Measurements from ENCODE around the gene FNDC8.

The FNDC8 gene

GRCh38 chr17:35116845-35117244, 4.6 kb upstream of the FNDC8 start:
- no peak for DNase-seq
- no peak for ATAC-seq (replicated peaks)
- H3K27ac Mint-ChIP-seq = no peak overlapping the region
- no peak overlapping the region for H3K4me3 Mint-ChIP-seq
- H3K36me3 Mint-ChIP-seq = peaks cover 24 to 28% of the 10 kb centered on the region in 2 donors
- H3K4me1 Mint-ChIP-seq = peaks cover 22 to 49% of the 10 kb centered on the region in 2 donors
- no peaks in the 10 kb centered on the region for H3K27me3 Mint-ChIP-seq
- no peaks in the 10 kb centered on the region for H3K9me3 Mint-ChIP-seq

- Mint-ChIP-seq H3K36me3 (peaks cover 20 to 25% of the 10 kb centered on the region in 2 donors), H3K27me3 (no peaks in the 10 kb centered on the region), H3K4me1 (peaks cover 22 to 46% of the 10 kb centered on the region in 2 donors), H3K4me3 (peak overlapping the region; percentile 87 to 93), H3K9me3 (no peaks in the 10 kb centered on the region), H3K27ac (peak overlapping the region; percentile 70)
- ATAC-seq (replicated peaks) = peak in 1 of 2 donors; percentile 21
- no peak for DNase-seq
Measured at GRCh38 chr17:35117984-35118383, 3.4 kb upstream of the FNDC8 start.

- Mint-ChIP-seq H3K36me3 (peaks cover 16 to 23% of the 10 kb centered on the region in 2 donors), H3K4me3 (peak within 1 kb of the TSS; percentile 87 to 93), H3K27me3 (no peaks in the 10 kb centered on the region), H3K4me1 (peaks cover 22 to 43% of the 10 kb centered on the region in 2 donors), H3K27ac (peak within 1 kb of the TSS; percentile 97), H3K9me3 (no peaks in the 10 kb centered on the region)
- ATAC-seq (replicated peaks) = peak; percentile 93 to 94
- peak; percentile 76 for DNase-seq
Measured at GRCh38 chr17:35119370-35120165, 1.8 kb upstream of the FNDC8 start, which contains the start of gene RAD51D. RAD51D (minus strand) TSS chr17:35119860; CDS start chr17:35119613, 247 bp downstream.

GRCh38 chr17:35127751-35128514, 6.5 kb downstream of the FNDC8 start:
- DNase-seq (no peak), ATAC-seq (replicated peaks) (no peak)
- peak overlapping the region; percentile 37 for H3K27ac Mint-ChIP-seq
- peaks cover 25 to 32% of the 10 kb centered on the region in 2 donors for H3K36me3 Mint-ChIP-seq
- peaks cover 0 to 6% of the 10 kb centered on the region in 2 donors for H3K4me1 Mint-ChIP-seq
- no peaks in the 10 kb centered on the region for H3K9me3 Mint-ChIP-seq
- H3K4me3 Mint-ChIP-seq = no peak overlapping the region
- H3K27me3 Mint-ChIP-seq = no peaks in the 10 kb centered on the region

GRCh38 chr17:35129154-35129972, 7.9 kb downstream of the FNDC8 start:
- Mint-ChIP-seq H3K9me3 (no peaks in the 10 kb centered on the region), H3K27ac (no peak overlapping the region), H3K4me3 (no peak overlapping the region), H3K36me3 (peaks cover 35 to 46% of the 10 kb centered on the region in 2 donors), H3K27me3 (no peaks in the 10 kb centered on the region), H3K4me1 (peaks cover 0 to 6% of the 10 kb centered on the region in 2 donors)
- DNase-seq (no peak), ATAC-seq (replicated peaks) (no peak)

- Mint-ChIP-seq H3K36me3 (peaks cover 37 to 52% of the 10 kb centered on the region in 2 donors), H3K4me1 (peaks cover 0 to 6% of the 10 kb centered on the region in 2 donors), H3K9me3 (no peaks in the 10 kb centered on the region), H3K4me3 (no peak overlapping the region), H3K27me3 (no peaks in the 10 kb centered on the region), H3K27ac (no peak overlapping the region)
- ATAC-seq (replicated peaks) (peak in 1 of 2 donors; percentile 29), DNase-seq (no peak)
Measured at GRCh38 chr17:35129973-35130351, 8.5 kb downstream of the FNDC8 start.

GRCh38 chr17:35130392-35130791, 9.0 kb downstream of the FNDC8 start:
- H3K36me3 Mint-ChIP-seq = peaks cover 37 to 56% of the 10 kb centered on the region in 2 donors
- no peak for DNase-seq
- H3K4me1 Mint-ChIP-seq = peaks cover 0 to 6% of the 10 kb centered on the region in 2 donors
- ATAC-seq (replicated peaks) = no peak
- H3K27ac Mint-ChIP-seq = no peak overlapping the region
- no peak overlapping the region for H3K4me3 Mint-ChIP-seq
- no peaks in the 10 kb centered on the region for H3K9me3 Mint-ChIP-seq
- no peaks in the 10 kb centered on the region for H3K27me3 Mint-ChIP-seq

- Mint-ChIP-seq H3K27me3 (no peaks in the 10 kb centered on the region), H3K9me3 (no peaks in the 10 kb centered on the region), H3K4me3 (no peak overlapping the region), H3K4me1 (peaks cover 0 to 6% of the 10 kb centered on the region in 2 donors), H3K27ac (no peak overlapping the region), H3K36me3 (peaks cover 49 to 71% of the 10 kb centered on the region in 2 donors)
- DNase-seq (no peak), ATAC-seq (replicated peaks) (no peak)
Measured at GRCh38 chr17:35132099-35132498, 10.7 kb downstream of the FNDC8 start.

- Mint-ChIP-seq H3K4me1 (peaks cover 0 to 6% of the 10 kb centered on the region in 2 donors), H3K27me3 (no peaks in the 10 kb centered on the region), H3K9me3 (no peaks in the 10 kb centered on the region), H3K4me3 (no peak overlapping the region), H3K27ac (peak overlapping the region; percentile 71), H3K36me3 (peaks cover 50 to 68% of the 10 kb centered on the region in 2 donors)
- ATAC-seq (replicated peaks) (no peak), DNase-seq (no peak)
Measured at GRCh38 chr17:35132816-35133550, 11.6 kb downstream of the FNDC8 start.

- Mint-ChIP-seq H3K36me3 (peaks cover 49 to 74% of the 10 kb centered on the region in 2 donors), H3K4me1 (peaks cover 0 to under 1% of the 10 kb centered on the region in 2 donors), H3K27ac (no peak overlapping the region)
Measured at GRCh38 chr17:35135322-35135721, 13.9 kb downstream of the FNDC8 start.

GRCh38 chr17:35138218-35138617, 16.8 kb downstream of the FNDC8 start:
- Mint-ChIP-seq H3K36me3 (peaks cover 32 to 52% of the 10 kb centered on the region in 2 donors), H3K4me3 (no peak overlapping the region), H3K4me1 (peaks cover 5 to 10% of the 10 kb centered on the region in 2 donors), H3K27me3 (no peaks in the 10 kb centered on the region), H3K27ac (peak overlapping the region; percentile 65), H3K9me3 (no peaks in the 10 kb centered on the region)
- ATAC-seq (replicated peaks) = no peak
- no peak for DNase-seq

More at GRCh38 chr17:35135322-35135721, 13.9 kb downstream of the FNDC8 start:
- ATAC-seq (replicated peaks) (no peak), DNase-seq (no peak)
- H3K27me3 Mint-ChIP-seq = no peaks in the 10 kb centered on the region
- H3K4me3 Mint-ChIP-seq = no peak overlapping the region
- H3K9me3 Mint-ChIP-seq = no peaks in the 10 kb centered on the region

- Mint-ChIP-seq H3K36me3 (peaks cover 10 to 17% of the 10 kb centered on the region in 2 donors), H3K4me3 (peak within 1 kb of the TSS; percentile 82 to 84), H3K9me3 (no peaks in the 10 kb centered on the region), H3K4me1 (peaks cover 5 to 10% of the 10 kb centered on the region in 2 donors), H3K27ac (peak within 1 kb of the TSS; percentile 73), H3K27me3 (peaks cover 0 to 1% of the 10 kb centered on the region in 2 donors)
- ATAC-seq (replicated peaks) = peak; percentile 96 to 97
- DNase-seq = peak; percentile 84
Measured at GRCh38 chr17:35141681-35142466, 20.5 kb downstream of the FNDC8 start, which contains the start of gene NLE1. NLE1 (minus strand) TSS chr17:35142303; CDS start chr17:35142275, 28 bp downstream.

GRCh38 chr17:35142467-35142796, 21.0 kb downstream of the FNDC8 start:
- Mint-ChIP-seq H3K27ac (peak overlapping the region; percentile 73), H3K36me3 (peaks cover 9 to 12% of the 10 kb centered on the region in 2 donors), H3K4me3 (peak overlapping the region; percentile 82 to 84), H3K27me3 (peaks cover 5 to 6% of the 10 kb centered on the region in 2 donors), H3K4me1 (peaks cover 5 to 10% of the 10 kb centered on the region in 2 donors), H3K9me3 (no peaks in the 10 kb centered on the region)
- ATAC-seq (replicated peaks) (peak; percentile 11 to 22), DNase-seq (no peak)

Measured in stimulated activated naive B cell treated with anti-CD40 and anti-IgM and Interleukin-4, amounts not matched to agents 10 μg/mL and 1 μg/mL and 100 μg/mL, for 72 hours (primary cell).